ENCODE results near the gene SLC45A1. TPM values are rescaled to one million over a fixed set of nuclear protein-coding genes. Genes with fewer than 3 reads are reported as not detected.

The SLC45A1 gene
- total and polyA plus RNA-seq, 9 of the 15 experiments (the other 6 are each of a cell fraction or from before 2014, with no cell fraction given), result not detected

- TF ChIP-seq THRB (CRISPR knock-in tag; conservative IDR thresholded peaks at IDR 0.05), result 0 out of 2 replicates have a peak, but pooled peaks have one; percentile 14
- no peak for TF ChIP-seq MAFK (IDR thresholded peaks at IDR 0.05; ENCODE audit: low read length)
- TF ChIP-seq ZBTB7A (IDR thresholded peaks at IDR 0.05; ENCODE audit: borderline replicate concordance, control insufficient read depth, low read depth, low read length), result 0 out of 2 replicates have a peak, but pooled peaks have one; percentile 38
- TF ChIP-seq ZBTB33 (CRISPR knock-in tag; IDR thresholded peaks at IDR 0.05), result peak; percentile 28; the same call in 1 of the 2 replicates
- 0 out of 2 replicates have a peak, but pooled peaks have one; percentile 5 for TF ChIP-seq EGR1 (conservative IDR thresholded peaks at IDR 0.05)
- TF ChIP-seq POLR2AphosphoS2 (IDR thresholded peaks at IDR 0.05; ENCODE audit: low read length), result peak; percentile 30; the same call in 1 of the 2 replicates
- peak; percentile 40 for TF ChIP-seq CTCFL (IDR thresholded peaks at IDR 0.05; ENCODE audit: borderline replicate concordance, insufficient read depth, low read depth, low read length, poor library complexity, severe bottlenecking)
Observed at GRCh38 chr1:8351693-8352470, 34.0 kb downstream of the SLC45A1 start (continued).

Measured in K562 (cell line).